HG02938 (cell line): ENCODE measurements around the gene CDH15.

Experiments used
- ATAC-seq: cut with Tn5 transposase; IDR thresholded peaks from one replicate; pipeline ENCODE4 v1.9.1; 2021; ENCODE audit warnings: mild to moderate bottlenecking, moderate library complexity; ENCODE audit not compliant: unreplicated experiment

CDH15 gene

GRCh38 chr16:89171216-89172170 is at the start of gene CDH15:
Gene CDH15, plus strand, starts transcription at chr16:89171748. Its CDS starts 84 bp downstream, at chr16:89171832.
- ATAC-seq, result peak; percentile 64

- ATAC-seq, result no peak
Observed at GRCh38 chr16:89122322-89122851, 49.2 kb upstream of the CDH15 start.

- no peak for ATAC-seq
Observed at GRCh38 chr16:89123001-89123830, 48.3 kb upstream of the CDH15 start.

GRCh38 chr16:89123831-89124100 is 47.8 kb upstream of the CDH15 start:
- ATAC-seq, result no peak

GRCh38 chr16:89129378-89129777 is 42.2 kb upstream of the CDH15 start:
- no peak for ATAC-seq

- ATAC-seq, result no peak
Observed at GRCh38 chr16:89130448-89130847, 41.1 kb upstream of the CDH15 start.

- ATAC-seq, result no peak
Observed at GRCh38 chr16:89131783-89132182, 39.8 kb upstream of the CDH15 start.

GRCh38 chr16:89132194-89133005 is 39.1 kb upstream of the CDH15 start:
- ATAC-seq, result no peak

- no peak for ATAC-seq
Observed at GRCh38 chr16:89133457-89134127, 38.0 kb upstream of the CDH15 start.

- no peak for ATAC-seq
Observed at GRCh38 chr16:89134269-89134668, 37.3 kb upstream of the CDH15 start.

- ATAC-seq, result no peak
Observed at GRCh38 chr16:89135166-89135565, 36.4 kb upstream of the CDH15 start.

GRCh38 chr16:89135971-89136765 is 35.4 kb upstream of the CDH15 start:
- no peak for ATAC-seq

GRCh38 chr16:89136931-89137330 is 34.6 kb upstream of the CDH15 start:
- ATAC-seq, result no peak

- ATAC-seq, result no peak
Observed at GRCh38 chr16:89137666-89138512, 33.7 kb upstream of the CDH15 start.

GRCh38 chr16:89138513-89138795 is 33.1 kb upstream of the CDH15 start:
- no peak for ATAC-seq

GRCh38 chr16:89138843-89139520 is 32.6 kb upstream of the CDH15 start:
- ATAC-seq, result no peak

GRCh38 chr16:89139907-89140361 is 31.6 kb upstream of the CDH15 start:
- ATAC-seq, result no peak

- ATAC-seq, result no peak
Observed at GRCh38 chr16:89140401-89140800, 31.1 kb upstream of the CDH15 start.
